Neuronal stem cell (in vitro differentiated cells): ENCODE measurements around the gene TPST2.

Experiments used
- DNase-seq: peaks from one replicate; pipeline ENCODE4 v3.0.0-alpha.2; 2013; ENCODE audit warnings: low spot score
- H2AFZ ChIP-seq: one replicate; pipeline ENCODE4 v1.6.1; 2013; ENCODE audit warnings: mild to moderate bottlenecking, low read length, inconsistent platforms
- H2AK5ac ChIP-seq: 2 replicates; pipeline ENCODE4 v1.6.1; 2013; ENCODE audit warnings: low read depth, mild to moderate bottlenecking, inconsistent platforms, low read length, moderate library complexity, mixed read lengths
- H2BK120ac ChIP-seq: 2 replicates; pipeline ENCODE4 v1.6.1; 2013; ENCODE audit warnings: low read depth, mild to moderate bottlenecking, inconsistent platforms, low read length, moderate library complexity, mixed read lengths
- H2BK12ac ChIP-seq: one replicate; pipeline ENCODE4 v1.6.1; 2013; ENCODE audit warnings: low read length, inconsistent platforms
- H2BK15ac ChIP-seq: 2 replicates; pipeline ENCODE4 v1.6.1; 2013; ENCODE audit warnings: mild to moderate bottlenecking, low read length, inconsistent platforms, mixed read lengths
- H2BK5ac ChIP-seq: one replicate; pipeline ENCODE4 v1.6.1; 2013; ENCODE audit warnings: inconsistent platforms, mild to moderate bottlenecking, low read length, moderate library complexity
- H3K14ac ChIP-seq: one replicate; pipeline ENCODE4 v1.6.1; 2013; ENCODE audit warnings: low read length, inconsistent platforms
- H3K18ac ChIP-seq: 2 replicates; pipeline ENCODE4 v1.6.1; 2013; ENCODE audit warnings: low read length, inconsistent platforms
- H3K23ac ChIP-seq: 2 replicates; pipeline ENCODE4 v1.6.1; 2013; ENCODE audit warnings: low read depth, mild to moderate bottlenecking, mixed read lengths, low read length, inconsistent platforms; ENCODE audit not compliant: poor library complexity
- H3K27ac ChIP-seq: replicated peaks from 3 replicates; pipeline ENCODE4 v1.5.1; 2013; ENCODE audit warnings: low read length, inconsistent platforms
- H3K27me3 ChIP-seq, 3 experiments: 2 replicates each; pipeline ENCODE4 v1.6.1; 2013; ENCODE audit warnings: low read length in 3 of 3, mild to moderate bottlenecking in 2 of 3, inconsistent platforms in 1 of 3, low read depth in 1 of 3, mixed read lengths in 1 of 3, moderate library complexity in 1 of 3; ENCODE audit not compliant: control insufficient read depth in 3 of 3, insufficient read depth in 3 of 3
- H3K36me3 ChIP-seq, 2 donors: replicated peaks in 1 of 2; 2 replicates each; pipeline ENCODE4 v1.6.1; 2013; ENCODE audit warnings: low read length in 2 of 2; ENCODE audit not compliant: control insufficient read depth in 2 of 2, insufficient read depth in 2 of 2
- H3K4ac ChIP-seq: 2 replicates; pipeline ENCODE4 v1.6.1; 2013; ENCODE audit warnings: inconsistent platforms, mild to moderate bottlenecking, low read length, moderate library complexity
- H3K4me1 ChIP-seq, 2 donors: 1 replicate in 1 of 2; 2 replicates in 1 of 2; pipeline ENCODE4 v1.6.1; 2013; ENCODE audit warnings: low read length in 2 of 2, low read depth in 1 of 2; ENCODE audit not compliant: control insufficient read depth in 2 of 2, insufficient read depth in 1 of 2
- H3K4me2 ChIP-seq: one replicate; pipeline ENCODE4 v1.6.1; 2013; ENCODE audit warnings: mild to moderate bottlenecking, low read length, inconsistent platforms; ENCODE audit not compliant: insufficient read depth, poor library complexity, severe bottlenecking
- H3K4me3 ChIP-seq, 2 donors: 2 replicates each; pipeline ENCODE4 v1.5.1; 2013; ENCODE audit warnings: low read length in 2 of 2, mild to moderate bottlenecking in 2 of 2, inconsistent platforms in 1 of 2, moderate library complexity in 1 of 2
- H3K79me1 ChIP-seq: one replicate; pipeline ENCODE4 v1.6.1; 2013; ENCODE audit warnings: low read depth, mild to moderate bottlenecking, inconsistent platforms, low read length, moderate library complexity
- H3K9ac ChIP-seq: one replicate; pipeline ENCODE4 v1.6.1; 2013; ENCODE audit warnings: mild to moderate bottlenecking, low read depth, low read length, inconsistent platforms; ENCODE audit not compliant: poor library complexity
- H3K9me3 ChIP-seq, 2 donors: replicated peaks in 1 of 2; 2 replicates each; pipeline versions ENCODE3 to v1.6.1; 2013; ENCODE audit warnings: low read length in 2 of 2, mild to moderate bottlenecking in 2 of 2, inconsistent platforms in 1 of 2, low read depth in 1 of 2, mixed read lengths in 1 of 2, moderate library complexity in 1 of 2; ENCODE audit not compliant: control insufficient read depth in 2 of 2, insufficient read depth in 1 of 2
- H4K8ac ChIP-seq: one replicate; pipeline ENCODE4 v1.6.1; 2013; ENCODE audit warnings: low read depth, mild to moderate bottlenecking, inconsistent platforms, low read length, moderate library complexity
- H4K91ac ChIP-seq: one replicate; pipeline ENCODE4 v1.6.1; 2013; ENCODE audit warnings: low read length, low read depth, mild to moderate bottlenecking, inconsistent platforms; ENCODE audit not compliant: poor library complexity
- WGBS, 2 donors: extraction: QIAGEN DNeasy Blood & Tissue Kit; methylation state at CpG; one replicate each; pipeline ENCODE4 v1.1.7; 2013; ENCODE audit warnings: missing lambda C conversion rate in 2 of 2, mixed read lengths in 1 of 2; ENCODE audit not compliant: insufficient read length in 2 of 2, insufficient replicate concordance in 1 of 2; ENCODE audit errors: extremely low coverage in 2 of 2; 5-methylcytosine and 5-hydroxymethylcytosine counted together

The TPST2 gene

DNA sequence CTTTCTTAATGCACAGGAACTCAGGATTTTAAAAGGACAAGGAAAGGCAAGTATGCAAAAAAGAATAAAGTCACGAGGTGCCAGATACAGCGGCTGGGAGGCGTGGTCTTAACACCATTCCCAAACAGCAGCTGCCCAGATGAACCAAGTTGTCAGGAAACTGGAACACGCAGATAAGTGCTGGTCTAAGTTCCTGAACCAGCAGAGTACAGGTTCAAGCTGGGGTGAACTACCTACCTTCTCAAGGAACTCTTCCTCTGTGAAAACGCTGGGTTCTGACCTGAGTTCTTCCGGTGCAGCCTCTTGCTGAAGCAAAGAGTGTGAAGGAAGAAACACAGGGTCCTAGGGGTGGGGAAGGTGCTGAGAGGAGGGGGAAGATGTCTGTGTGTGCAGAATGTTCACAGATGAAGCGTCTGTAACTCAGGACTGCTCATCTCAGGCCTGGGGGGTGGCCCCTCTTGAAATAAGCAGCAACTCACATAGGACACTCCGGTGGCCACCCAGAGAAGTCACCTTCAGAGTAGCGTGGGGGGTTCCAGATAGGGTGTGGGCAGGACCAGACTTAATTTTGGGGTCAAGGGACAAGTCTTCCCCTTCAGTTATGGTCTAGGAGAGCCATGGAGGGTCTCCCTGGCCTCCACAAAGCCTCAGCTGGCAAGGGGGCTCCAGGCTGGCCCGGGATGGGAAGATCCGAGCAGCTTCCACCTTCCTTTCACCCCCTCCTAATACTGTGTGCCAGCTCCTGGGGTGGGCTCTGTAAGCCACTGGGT, 3.2 kb downstream of the TPST2 start:
- H3K9me3 ChIP-seq, result peaks cover 2 to 6% of the 10 kb centered on the region in 2 donors
- no peak overlapping the region for H4K8ac ChIP-seq
- H2BK12ac ChIP-seq, result no peak overlapping the region
- H3K79me1 ChIP-seq, result peaks cover 8% of the 10 kb centered on the region
- no peak overlapping the region for H3K4ac ChIP-seq
- DNase-seq, result no peak
- H3K4me2 ChIP-seq, result no peak overlapping the region
- no CpG with 5 or more reads among the region's 11 CpGs for WGBS, 2 donors
- H3K18ac ChIP-seq, result no peak overlapping the region
- H4K91ac ChIP-seq, result no peak overlapping the region
- no peaks in the 10 kb centered on the region for H3K27me3 ChIP-seq
- no peak overlapping the region for H3K27ac ChIP-seq
- H3K14ac ChIP-seq, result no peak overlapping the region
- peaks cover 3 to 6% of the 10 kb centered on the region in 2 donors for H3K4me1 ChIP-seq
- no peak overlapping the region for H2BK120ac ChIP-seq
- H3K4me3 ChIP-seq, result no peak overlapping the region
- H3K9ac ChIP-seq, result no peak overlapping the region
- H2AFZ ChIP-seq, result no peak overlapping the region
- no peak overlapping the region for H2AK5ac ChIP-seq
- no peak overlapping the region for H2BK5ac ChIP-seq
- no peak overlapping the region for H2BK15ac ChIP-seq
- no peak overlapping the region for H3K23ac ChIP-seq
- peaks cover 0 to 39% of the 10 kb centered on the region in 2 donors for H3K36me3 ChIP-seq

DNA sequence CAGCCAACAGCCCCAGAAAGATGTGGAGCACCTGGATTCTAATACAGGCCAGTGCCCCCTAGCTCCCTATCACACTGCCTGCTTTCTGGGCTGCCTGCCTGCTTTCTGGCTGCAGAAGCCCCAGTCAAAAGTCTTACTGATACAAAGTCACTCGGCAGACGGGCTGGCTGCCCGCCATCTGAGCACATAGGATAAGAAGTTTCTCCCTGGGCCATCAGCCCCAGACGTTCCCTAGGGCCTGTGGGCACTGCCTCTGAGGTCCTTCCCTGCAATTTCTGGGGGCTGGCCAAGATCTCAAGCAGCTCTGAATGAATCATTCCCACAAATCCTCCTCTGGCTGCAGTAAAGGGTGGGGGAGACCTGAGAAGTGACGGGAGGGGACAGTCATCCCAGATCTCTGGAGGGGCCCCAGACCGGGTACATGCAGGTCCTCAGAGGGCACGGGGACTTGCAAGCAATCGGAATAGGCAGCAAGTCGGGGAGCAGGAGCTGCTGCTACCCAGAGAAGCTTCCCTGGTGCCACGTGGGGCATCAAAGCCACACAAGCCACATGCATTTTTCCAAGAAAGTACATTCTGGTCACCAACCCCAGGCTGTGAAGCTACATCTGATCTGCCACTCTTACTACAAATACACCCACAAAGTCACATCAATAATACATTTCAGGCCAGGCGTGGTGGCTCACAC, 4.7 kb downstream of the TPST2 start:
- Histone ChIP-seq H3K36me3 (peaks cover 0 to 48% of the 10 kb centered on the region in 2 donors), H3K4me1 (peaks cover 3 to 8% of the 10 kb centered on the region in 2 donors), H2AK5ac (peak overlapping the region; percentile 63), H2AFZ (no peak overlapping the region), H4K91ac (no peak overlapping the region), H3K4ac (no peak overlapping the region), H3K27me3 (no peaks in the 10 kb centered on the region), H2BK5ac (no peak overlapping the region), H3K27ac (no peak overlapping the region), H3K23ac (no peak overlapping the region), H3K14ac (no peak overlapping the region), H2BK12ac (no peak overlapping the region), H2BK120ac (no peak overlapping the region), H3K4me3 (no peak overlapping the region), H3K9ac (no peak overlapping the region), H4K8ac (no peak overlapping the region), H3K18ac (no peak overlapping the region), H3K4me2 (no peak overlapping the region), H3K9me3 (peaks cover 2 to 6% of the 10 kb centered on the region in 2 donors), H2BK15ac (no peak overlapping the region), H3K79me1 (peaks cover 8% of the 10 kb centered on the region)
- no peak for DNase-seq
- no CpG with 5 or more reads among the region's 11 CpGs for WGBS, 2 donors

DNA sequence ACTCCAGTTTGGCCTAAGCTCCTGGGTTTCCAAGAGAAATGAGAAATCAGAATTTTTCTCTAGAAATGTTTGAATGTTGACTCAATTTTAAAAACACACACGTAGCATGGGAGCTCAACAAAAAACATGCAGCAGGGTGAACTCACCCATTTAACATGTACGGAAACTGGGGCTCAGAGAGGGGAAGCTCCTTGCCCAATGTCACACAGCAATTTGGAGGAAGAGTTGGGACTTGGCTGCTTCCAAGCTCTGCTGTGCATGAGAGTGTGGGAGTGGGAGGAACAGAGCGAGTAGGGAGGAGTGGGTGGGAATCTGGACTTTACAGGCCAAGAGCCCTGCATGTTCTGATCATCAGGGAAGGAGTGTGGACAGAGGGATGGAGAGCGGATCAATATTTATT, 5.9 kb downstream of the TPST2 start:
- no peak overlapping the region for H3K4me2 ChIP-seq
- H3K18ac ChIP-seq, result no peak overlapping the region
- H3K36me3 ChIP-seq, result peaks cover 0 to 53% of the 10 kb centered on the region in 2 donors
- no peak overlapping the region for H3K4me3 ChIP-seq
- H2AK5ac ChIP-seq, result no peak overlapping the region
- H4K91ac ChIP-seq, result no peak overlapping the region
- no peaks in the 10 kb centered on the region for H3K27me3 ChIP-seq
- no peak overlapping the region for H3K9ac ChIP-seq
- no peak overlapping the region for H4K8ac ChIP-seq
- no peak overlapping the region for H3K23ac ChIP-seq
- no peak overlapping the region for H3K14ac ChIP-seq
- H3K27ac ChIP-seq, result no peak overlapping the region
- no peak overlapping the region for H2BK120ac ChIP-seq
- H2BK12ac ChIP-seq, result no peak overlapping the region
- H3K4me1 ChIP-seq, result peaks cover 5 to 8% of the 10 kb centered on the region in 2 donors
- H3K4ac ChIP-seq, result no peak overlapping the region
- DNase-seq, result no peak
- H2BK5ac ChIP-seq, result no peak overlapping the region
- peaks cover 2 to 6% of the 10 kb centered on the region in 2 donors for H3K9me3 ChIP-seq
- H2AFZ ChIP-seq, result no peak overlapping the region
- peaks cover 7% of the 10 kb centered on the region for H3K79me1 ChIP-seq
- no peak overlapping the region for H2BK15ac ChIP-seq
- no CpG with 5 or more reads among the region's 4 CpGs for WGBS, 2 donors

DNA sequence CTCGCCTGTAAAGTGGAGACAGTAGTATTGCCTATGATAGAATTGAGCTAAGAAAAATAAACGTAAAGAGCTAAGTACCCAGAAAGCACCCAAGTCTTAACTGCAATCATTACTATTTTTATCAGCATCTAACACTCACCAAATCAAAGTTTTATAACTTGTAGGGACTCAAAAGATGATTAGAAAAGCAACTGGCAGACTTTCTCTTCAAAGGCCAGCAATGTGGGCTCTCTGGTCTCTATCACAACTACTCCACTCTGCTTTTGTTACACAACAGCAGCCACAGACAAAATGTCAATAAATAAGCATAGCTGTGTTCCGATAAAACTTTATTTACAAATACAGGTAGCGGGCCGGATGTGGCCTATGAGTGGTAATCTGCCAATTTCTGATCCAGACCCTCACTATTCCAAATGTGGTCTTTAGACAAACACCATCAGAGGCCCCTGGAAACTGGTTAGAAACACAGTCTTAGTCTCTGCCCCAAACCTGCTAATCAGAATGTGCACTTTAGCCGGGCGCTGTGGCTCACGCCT, 8.2 kb downstream of the TPST2 start:
- H3K4me1 ChIP-seq, result peaks cover 2 to 4% of the 10 kb centered on the region in 2 donors
- no peak overlapping the region for H3K4me2 ChIP-seq
- H2AK5ac ChIP-seq, result no peak overlapping the region
- no peak overlapping the region for H3K4ac ChIP-seq
- H2BK120ac ChIP-seq, result no peak overlapping the region
- no peak for DNase-seq
- no peaks in the 10 kb centered on the region for H3K27me3 ChIP-seq
- H2BK12ac ChIP-seq, result no peak overlapping the region
- H3K9me3 ChIP-seq, result no peaks in the 10 kb centered on the region
- H2BK5ac ChIP-seq, result no peak overlapping the region
- H2AFZ ChIP-seq, result no peak overlapping the region
- no peak overlapping the region for H3K23ac ChIP-seq
- H4K8ac ChIP-seq, result no peak overlapping the region
- no peak overlapping the region for H3K4me3 ChIP-seq
- H3K9ac ChIP-seq, result no peak overlapping the region
- peaks cover 0 to 48% of the 10 kb centered on the region in 2 donors for H3K36me3 ChIP-seq
- no peak overlapping the region for H3K14ac ChIP-seq
- H3K79me1 ChIP-seq, result peaks cover 4% of the 10 kb centered on the region
- no peak overlapping the region for H3K27ac ChIP-seq
- H4K91ac ChIP-seq, result no peak overlapping the region
- H3K18ac ChIP-seq, result no peak overlapping the region
- WGBS, 2 donors, result no CpG with 5 or more reads among the region's 8 CpGs
- no peak overlapping the region for H2BK15ac ChIP-seq
